Inflammatory macrophage treated with lipopolysaccharide for 4 hours (primary cell): ENCODE results near the gene BTNL2.
"Not testable (repeated sequence)": the region's sequence is repeated elsewhere in the genome, so short reads cannot be mapped to it uniquely, and the experiment has no call there.

ENCODE experiments used
- DNase-seq: peaks from one replicate; pipeline ENCODE4 v3.0.0-alpha.2; 2020

The BTNL2 gene, protein sequence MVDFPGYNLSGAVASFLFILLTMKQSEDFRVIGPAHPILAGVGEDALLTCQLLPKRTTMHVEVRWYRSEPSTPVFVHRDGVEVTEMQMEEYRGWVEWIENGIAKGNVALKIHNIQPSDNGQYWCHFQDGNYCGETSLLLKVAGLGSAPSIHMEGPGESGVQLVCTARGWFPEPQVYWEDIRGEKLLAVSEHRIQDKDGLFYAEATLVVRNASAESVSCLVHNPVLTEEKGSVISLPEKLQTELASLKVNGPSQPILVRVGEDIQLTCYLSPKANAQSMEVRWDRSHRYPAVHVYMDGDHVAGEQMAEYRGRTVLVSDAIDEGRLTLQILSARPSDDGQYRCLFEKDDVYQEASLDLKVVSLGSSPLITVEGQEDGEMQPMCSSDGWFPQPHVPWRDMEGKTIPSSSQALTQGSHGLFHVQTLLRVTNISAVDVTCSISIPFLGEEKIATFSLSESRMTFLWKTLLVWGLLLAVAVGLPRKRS

DNA sequence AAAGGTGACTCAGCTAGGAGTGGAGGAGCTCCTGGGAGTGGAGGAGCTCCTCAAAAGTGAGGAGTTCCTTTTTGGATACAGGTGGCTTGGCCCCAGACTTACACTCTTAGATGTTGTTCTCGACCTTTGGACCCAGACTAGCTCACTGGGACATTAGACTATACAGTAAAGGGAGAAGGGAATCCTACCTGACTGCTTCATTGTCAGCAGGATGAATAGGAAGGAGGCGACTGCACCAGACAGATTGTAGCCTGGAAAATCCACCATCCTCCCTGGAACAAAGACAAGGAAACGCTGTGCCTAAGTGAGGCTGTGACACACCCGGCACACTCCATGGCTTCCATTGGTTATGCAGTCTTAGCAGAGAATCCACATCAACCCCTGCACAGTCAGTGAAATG is at the start of gene BTNL2:
Gene BTNL2, minus strand, starts transcription at position 325 of the 400 bp plus-strand sequence. Its CDS starts 58 bp downstream, at position 267.
- no peak for DNase-seq

DNA sequence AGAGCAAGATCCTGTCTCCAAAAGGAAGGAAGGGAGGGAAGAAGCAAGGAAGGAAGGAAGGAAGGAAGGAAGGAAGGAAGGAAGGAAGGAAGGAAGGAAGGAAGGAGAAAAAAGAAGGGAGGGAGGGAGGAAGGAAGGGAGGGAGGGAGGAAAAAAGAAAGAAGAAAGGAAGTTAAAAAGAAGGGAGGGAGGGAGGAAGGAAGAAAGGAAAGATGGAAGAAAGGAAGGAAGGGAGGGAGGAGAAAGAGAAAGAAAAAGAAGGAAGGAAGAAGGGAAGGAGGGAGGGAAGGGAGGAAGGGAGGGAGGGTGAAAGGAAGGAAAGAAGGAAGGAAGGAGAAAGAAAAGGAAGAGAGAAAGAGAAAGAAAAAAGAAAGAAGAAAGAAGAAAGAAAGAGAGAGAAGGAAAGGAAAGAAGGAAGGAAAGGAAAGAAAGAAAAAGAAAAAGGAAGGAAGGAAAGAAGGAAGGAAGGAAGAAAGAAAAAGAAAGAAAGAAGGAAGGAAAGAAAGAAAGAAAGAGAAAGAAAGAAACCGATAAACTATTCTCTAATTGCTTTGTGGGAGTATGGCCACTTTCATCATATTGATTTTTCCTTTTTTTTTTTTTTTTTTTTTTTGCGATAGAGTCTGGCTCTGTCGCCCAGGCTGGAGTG is 42.2 kb upstream of the BTNL2 start:
- no peak for DNase-seq

DNA sequence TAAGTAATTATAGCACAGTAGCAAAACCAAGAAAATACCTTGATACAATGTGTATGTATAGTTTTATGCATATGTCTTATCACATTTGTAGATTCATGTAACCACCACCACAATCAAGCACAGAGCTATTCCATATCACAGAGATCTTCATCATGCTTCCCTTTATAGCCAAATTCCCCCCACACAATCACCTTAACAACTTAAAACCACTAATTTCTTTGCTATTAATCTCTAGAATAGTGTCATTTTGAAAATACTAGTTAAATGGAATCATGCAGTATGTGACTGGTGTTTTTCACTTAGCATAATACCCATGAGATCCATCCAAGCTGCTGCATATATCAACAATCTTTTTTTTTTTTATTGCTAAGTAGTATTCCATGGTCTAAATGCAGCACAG is 41.0 kb upstream of the BTNL2 start:
- DNase-seq: no peak

DNA sequence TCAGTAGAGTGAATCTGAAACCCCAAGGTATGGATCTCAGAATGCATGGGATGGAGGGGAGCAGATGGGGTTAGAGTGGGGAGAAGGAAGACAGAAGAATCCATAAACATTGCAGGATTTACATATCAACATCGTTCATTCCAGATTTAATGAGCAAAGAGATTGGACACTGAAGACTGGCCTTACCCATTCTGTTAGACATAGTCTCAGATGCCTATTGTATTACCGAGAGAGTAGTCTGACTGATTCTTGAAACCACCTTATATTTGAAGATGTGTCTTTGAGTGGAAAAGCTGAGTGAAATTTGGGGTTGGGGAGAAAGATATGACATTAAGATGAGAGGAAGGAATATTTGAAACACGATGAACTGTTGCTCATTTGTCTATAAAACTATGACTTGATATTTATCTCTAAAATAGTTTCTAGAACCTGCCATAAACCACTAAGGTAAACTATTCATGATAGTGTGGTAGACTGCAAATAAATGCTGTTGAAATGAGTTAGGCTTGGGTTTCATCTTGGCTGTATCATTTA is 38.4 kb upstream of the BTNL2 start:
- DNase-seq: no peak

DNA sequence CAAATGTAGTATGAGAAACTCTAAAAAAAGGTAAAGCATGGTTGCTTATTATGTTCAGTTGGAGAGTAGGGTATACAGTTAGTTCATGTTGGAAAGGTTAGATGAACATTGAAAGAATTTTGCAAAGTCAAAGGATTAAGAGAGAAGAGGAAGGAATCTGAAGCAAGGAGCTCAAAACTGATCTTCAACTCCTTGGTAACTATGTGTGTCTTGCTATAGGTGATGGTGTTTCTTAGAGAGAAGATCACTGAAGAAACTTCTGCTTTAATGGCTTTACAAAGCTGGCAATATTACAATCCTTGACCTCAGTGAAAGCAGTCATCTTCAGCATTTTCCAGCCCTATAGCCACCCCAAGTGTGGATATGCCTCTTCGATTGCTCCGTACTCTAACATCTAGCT is 37.5 kb upstream of the BTNL2 start:
- DNase-seq: no peak

DNA sequence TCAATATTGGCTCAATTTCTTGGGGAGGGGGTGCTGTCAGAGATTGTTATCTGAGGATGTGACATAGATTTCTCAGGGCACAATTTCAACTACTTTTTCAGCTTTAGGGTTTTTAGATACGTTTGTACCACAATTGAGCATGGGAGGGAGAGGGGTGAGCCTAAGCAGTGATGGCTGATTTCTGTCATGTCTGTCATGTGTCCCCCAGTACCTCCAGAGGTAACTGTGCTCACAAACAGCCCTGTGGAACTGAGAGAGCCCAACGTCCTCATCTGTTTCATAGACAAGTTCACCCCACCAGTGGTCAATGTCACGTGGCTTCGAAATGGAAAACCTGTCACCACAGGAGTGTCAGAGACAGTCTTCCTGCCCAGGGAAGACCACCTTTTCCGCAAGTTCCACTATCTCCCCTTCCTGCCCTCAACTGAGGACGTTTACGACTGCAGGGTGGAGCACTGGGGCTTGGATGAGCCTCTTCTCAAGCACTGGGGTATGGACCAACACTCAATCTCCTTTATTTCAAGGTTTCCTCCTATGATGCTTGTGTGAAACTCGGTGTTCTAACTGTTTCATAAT is 36.1 kb upstream of the BTNL2 start:
- DNase-seq: no peak

DNA sequence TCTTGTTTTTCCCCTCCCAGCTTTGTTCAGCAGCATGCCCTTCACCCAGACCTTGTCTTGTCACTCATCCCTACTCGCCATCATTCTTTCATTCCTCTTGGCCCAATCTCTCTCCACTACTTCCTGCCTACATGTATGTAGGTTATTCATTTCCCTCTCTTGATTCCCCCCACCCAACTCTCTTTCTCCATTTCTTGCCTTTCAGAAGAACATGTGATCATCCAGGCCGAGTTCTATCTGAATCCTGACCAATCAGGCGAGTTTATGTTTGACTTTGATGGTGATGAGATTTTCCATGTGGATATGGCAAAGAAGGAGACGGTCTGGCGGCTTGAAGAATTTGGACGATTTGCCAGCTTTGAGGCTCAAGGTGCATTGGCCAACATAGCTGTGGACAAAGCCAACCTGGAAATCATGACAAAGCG is 35.3 kb upstream of the BTNL2 start:
- no peak for DNase-seq

DNA sequence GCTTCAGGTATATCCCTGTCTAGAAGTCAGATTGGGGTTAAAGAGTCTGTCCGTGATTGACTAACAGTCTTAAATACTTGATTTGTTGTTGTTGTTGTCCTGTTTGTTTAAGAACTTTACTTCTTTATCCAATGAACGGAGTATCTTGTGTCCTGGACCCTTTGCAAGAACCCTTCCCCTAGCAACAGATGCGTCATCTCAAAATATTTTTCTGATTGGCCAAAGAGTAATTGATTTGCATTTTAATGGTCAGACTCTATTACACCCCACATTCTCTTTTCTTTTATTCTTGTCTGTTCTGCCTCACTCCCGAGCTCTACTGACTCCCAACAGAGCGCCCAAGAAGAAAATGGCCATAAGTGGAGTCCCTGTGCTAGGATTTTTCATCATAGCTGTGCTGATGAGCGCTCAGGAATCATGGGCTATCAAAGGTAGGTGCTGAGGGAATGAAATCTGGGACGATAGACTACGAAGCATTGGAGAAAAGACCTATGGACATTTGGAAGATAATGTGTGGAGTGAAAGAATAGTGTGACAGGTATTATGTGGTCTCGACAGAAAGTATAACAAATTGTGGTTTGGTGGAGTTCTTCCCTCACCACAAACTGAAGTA is 32.7 kb upstream of the BTNL2 start, which contains the start of gene HLA-DRA:
Gene HLA-DRA, plus strand, starts transcription at position 286 of the 613 bp plus-strand sequence. Its CDS starts 64 bp downstream, at position 350.
- peak; percentile 93 for DNase-seq

DNA sequence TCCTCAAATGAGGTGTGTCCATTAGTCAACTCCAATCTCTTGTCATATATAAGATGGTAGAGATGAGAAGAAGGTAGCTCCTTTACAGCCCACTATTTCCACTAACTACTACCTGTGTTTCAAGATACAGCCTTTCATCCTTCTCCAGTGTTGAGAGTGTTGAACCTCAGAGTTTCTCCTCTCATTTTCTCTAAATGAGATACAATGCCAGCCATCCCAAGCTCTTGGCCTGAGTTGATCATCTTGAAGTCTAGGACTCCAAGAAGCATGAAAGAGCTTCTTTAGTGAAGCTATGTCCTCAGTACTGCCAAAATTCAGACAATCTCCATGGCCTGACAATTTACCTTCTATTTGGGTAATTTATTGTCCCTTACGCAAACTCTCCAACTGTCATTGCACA is 32.2 kb upstream of the BTNL2 start:
- DNase-seq: no peak

DNA sequence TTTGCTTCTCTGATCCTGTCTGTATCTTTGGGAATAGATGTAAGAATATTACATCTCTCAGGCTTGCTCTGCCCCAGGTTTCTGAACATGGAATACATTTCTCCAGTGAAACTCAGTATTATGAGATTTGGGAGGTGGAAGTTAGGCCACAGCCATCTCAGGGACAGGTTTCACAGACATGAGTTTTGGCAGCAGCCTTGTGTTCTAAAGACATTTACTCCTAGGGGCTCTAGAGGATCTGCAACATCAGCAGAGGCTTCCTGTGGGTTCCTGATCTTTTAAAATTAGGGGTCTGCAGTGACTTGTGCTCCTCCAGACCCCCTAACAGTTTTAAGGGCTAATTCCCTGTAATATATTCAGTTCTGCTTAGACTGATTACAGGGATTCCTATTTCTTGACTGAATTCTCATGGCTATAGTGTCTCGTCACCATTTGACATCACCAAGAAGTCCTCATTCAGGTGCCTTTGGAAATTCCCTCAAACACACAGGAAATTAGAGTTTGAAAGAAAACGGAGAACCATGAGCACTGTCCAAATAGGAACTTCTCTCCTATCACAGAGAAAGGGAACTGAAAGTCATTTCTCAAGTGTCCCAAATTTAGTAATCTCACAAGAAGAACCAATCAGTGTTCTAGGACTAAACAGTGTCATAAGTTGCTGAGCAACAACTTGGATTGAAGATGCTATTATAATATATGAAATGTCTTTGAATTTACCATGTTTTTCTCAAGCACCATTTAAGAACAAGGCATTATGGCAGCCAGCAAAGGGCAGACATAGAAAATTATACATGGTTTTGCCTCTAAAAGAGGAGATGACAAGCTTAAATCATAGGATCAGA is 30.2 kb upstream of the BTNL2 start:
- peak; percentile 97 for DNase-seq

DNA sequence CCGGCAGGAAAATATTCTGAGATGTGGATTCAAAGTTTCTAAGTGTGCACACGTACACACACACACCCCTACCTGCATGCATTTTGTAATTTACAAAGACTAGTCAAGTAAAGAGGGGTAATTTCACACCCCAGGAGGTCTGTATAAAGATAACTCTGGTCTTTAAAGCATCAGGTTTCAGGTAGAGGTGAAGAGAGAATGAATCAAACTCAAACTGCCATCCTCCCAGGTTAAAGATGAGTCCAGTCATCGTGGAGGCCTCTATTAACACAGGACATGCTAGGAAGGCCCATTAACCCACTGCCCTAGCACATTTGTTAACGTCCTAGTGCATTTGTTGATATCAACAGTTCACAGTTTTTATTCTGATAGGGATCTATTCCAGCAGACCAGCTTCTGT is 29.2 kb upstream of the BTNL2 start:
- DNase-seq: no peak

DNA sequence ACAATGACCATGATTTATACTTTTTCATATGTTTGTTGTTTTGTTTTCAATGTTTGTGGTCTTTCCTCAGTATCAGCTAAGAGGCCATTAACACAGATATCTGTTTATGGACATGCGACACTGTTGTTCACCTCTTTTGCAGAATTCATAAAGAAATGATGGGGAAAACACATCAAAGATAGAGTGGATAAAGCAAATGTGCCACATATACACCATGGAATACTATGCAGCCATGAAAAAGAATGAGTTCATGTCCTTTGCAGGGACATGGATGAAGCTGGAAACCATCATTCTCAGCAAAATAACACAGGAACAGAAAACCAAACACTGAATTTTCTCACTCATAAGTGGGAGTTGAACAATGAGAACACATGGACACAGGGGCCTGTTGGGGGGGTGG is 27.0 kb upstream of the BTNL2 start:
- DNase-seq: not testable (repeated sequence)

DNA sequence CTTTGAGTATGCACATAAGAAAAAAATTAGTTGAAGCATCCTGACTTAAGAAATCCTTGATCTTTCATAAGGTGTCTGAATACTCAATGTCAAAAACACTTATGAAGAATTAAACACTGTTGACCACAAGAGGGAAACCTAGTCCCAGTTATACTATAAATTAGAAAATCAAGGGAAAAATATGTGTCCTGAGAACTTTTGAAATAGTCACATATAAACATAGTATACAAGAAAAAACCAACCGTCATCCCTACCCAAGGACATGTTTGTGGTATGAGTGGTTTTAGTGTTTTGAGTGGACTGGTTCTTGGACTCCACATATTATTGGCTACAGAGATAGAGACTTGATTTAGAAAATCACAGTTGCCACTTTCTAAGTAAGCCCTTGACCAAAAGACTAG is 25.1 kb upstream of the BTNL2 start:
- DNase-seq: peak; percentile 66

DNA sequence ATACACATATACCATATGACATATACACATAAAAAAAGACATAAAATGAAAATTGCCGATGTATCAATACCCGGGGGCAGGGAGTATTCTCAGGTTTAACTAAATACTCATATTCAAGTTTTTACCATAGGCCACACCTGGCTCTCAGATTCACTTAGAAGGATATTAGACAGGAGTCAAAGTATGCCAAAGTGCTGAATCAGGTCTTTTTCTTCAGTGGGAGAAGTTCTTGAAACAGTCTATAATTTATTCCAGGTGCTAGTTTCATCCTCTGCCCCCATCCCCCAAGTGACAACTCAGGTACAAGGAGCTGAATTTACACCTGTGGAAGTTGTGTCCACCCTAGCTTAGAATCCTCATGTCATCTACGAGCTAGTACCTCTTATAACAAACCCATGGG is 24.2 kb upstream of the BTNL2 start:
- no peak for DNase-seq

DNA sequence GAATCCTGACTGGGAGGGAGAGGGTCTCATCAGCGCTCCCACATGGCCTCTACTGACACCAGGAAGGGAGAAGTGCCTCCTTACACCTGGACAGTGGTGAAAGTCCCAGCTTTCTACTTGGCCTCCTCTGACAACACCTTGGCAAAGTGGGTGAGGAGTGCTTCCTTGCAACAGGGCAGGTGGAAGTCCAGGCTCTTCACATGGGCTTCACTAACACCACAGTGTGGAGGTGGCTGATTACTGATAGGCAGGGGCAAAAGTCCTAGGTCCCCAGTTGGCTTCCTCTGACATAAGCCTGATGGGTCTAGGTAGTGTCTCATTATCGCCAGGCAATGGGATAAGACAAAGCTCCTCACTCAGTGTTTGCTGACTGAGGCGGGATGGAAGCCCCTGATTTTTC is 23.2 kb upstream of the BTNL2 start:
- DNase-seq: no peak

DNA sequence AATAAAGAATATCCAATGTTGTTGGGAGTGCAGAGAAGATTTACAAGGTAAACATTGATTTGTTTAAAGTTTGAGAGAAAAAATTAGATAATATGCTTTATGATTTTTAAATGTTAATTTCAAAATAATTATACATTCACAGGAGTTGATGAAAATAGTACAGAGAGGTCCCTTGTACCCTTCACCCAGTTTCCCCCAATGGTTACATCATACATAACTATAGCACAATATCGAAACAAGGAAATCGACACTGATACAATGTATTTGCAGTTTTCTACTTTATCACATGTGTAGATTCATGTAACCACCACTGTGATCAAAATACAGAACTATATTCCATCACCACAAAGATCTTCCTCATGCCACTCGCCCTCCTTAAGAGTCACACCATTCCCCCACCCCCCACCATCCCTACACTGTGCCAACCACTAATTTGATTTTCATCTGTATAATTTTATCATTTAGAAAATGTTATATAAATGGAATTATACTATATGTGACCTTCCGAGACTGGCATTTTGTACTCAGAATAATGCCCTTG is 21.0 kb upstream of the BTNL2 start:
- no peak for DNase-seq

DNA sequence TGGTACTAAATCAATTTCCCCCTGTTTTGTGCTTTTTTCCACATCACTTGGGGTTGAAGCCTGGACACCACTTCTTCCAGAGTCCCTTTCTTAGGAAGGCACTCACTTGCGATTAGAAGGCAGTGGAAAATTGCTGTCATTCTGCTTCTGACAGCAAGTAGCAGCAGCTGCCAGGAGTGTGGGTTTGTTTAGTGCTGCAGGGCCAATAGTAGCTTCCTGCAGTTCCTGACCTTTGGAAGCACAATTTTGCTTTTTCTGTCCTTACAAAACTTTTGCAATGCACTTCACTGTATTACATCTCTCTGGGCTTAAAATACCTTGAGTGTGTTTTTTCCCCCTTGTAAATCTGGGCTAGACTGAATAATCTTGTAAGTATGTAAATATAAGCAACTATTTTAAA is 20.2 kb upstream of the BTNL2 start:
- no peak for DNase-seq

DNA sequence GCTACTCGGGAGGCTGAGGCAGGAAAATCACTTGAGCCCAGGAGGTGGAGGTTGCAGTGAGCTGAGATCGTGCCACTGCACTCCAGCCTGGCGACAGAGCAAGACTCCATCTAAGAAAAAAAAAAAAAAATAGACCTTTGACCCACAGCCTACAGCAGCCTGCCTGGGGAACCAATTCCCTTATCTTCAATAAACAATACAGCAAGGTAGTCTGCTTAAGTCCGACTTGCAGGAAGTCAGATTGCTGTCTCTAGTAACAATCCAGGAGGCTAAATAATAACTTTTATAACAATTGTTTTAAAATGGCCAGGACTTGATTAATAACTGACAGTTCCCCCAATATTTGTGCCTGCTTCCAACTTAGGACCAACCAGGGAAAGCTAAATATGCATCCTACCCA is 19.4 kb upstream of the BTNL2 start:
- no peak for DNase-seq

DNA sequence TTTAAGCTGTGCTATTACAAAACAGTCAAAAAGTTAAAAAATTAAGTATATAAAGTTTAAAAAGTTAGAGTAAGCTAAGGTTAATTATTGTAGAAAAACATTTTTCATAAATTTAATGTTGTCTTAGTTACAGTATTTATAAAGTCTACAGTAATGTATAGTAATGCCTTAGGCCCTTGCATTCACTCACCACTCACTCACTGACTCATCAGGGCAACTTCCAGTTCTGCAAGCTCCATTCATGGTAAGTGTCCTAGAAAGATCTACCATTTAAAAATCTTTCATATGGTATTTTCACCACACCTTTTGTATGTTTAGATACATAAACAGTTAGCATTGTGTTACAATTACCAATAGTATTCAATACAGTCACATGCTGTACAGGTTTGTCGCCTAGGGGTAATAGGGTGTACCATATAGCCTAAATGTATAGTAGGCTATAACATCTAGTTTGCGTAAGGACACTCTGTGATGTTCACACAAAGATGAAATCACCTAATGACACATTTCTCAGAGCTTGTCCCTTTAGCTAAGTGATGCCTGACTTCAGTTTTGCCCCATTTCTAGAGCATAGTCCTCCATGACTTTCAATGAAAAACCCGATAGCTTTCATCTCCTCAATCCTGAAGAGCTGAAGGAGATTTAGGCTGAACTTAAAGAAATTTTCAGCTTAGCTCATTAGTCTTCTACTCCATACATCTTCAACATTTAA is 17.8 kb upstream of the BTNL2 start:
- peak; percentile 70 for DNase-seq

DNA sequence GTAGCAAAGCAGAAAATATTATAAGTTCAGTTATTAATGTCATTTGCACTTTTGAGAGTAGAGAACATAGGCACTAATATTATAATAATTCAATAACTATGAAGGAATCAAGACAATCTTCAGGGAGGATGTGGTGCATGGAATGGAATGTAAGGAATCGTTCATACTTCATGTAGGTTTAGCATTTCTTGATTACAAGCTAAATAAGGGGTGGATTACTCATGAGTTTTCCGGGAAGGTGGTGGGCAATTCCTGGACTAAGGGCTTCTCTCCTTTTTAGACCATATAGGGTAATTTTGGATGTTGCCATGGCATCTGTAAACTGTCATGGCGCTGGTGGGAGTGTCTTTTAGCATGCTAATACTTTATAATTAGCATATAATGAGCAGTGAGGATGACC is 9.1 kb upstream of the BTNL2 start:
- DNase-seq: no peak

DNA sequence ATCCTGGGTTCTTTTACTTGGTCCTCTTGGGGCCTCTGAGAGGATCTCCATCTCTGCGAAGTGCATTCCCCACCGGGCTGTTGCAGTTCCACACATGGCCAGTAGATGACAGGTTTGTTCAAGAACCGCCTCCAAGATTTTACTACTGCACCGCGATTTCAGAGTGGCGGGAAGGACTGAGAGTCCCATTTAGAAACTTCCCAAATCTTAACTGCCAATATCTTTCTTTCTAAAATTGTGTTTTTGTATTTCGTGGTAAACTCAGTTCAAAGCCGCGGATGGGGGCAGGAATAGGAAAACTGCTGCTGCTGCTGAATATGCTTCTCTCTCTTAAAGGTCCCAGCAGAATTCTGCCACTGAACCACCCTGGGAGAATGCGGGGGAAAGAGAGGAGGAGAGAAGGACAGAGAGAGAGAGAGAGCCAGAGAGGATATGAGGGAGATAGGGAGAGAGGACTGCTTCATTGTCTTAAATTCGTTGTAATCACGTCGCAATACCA is 8.6 kb upstream of the BTNL2 start:
- peak; percentile 76 for DNase-seq
